Uterus (tissue), 2 donors: ENCODE measurements around the gene CCAR1.
"Not testable (repeated sequence)": the region's sequence is repeated elsewhere in the genome, so short reads cannot be mapped to it uniquely, and the experiment has no call there.

Experiments
- CTCF ChIP-seq, 4 experiments: fragments of 200-600 bp in 2 of 4; fragments of 450-650 bp in 2 of 4; sonication (generic) in 2 of 4; IDR thresholded peaks; one replicate each; pipeline ENCODE4 v1.5.1; 2016 to 2019; ENCODE audit warnings: antibody characterized with exemption in 4 of 4, mild to moderate bottlenecking in 2 of 4, moderate library complexity in 1 of 4
- POLR2A ChIP-seq, 2 donors: fragments of 450-650 bp; IDR thresholded peaks; one replicate each; pipeline ENCODE4 v1.6.1; 2016; ENCODE audit warnings: antibody characterized with exemption in 2 of 2, mild to moderate bottlenecking in 1 of 2, moderate library complexity in 1 of 2

GRCh38 chr10:68840650-68841049 is 119.6 kb downstream of the CCAR1 start:
- TF ChIP-seq POLR2A, CTCF (IDR thresholded peaks at IDR 0.05): not testable (repeated sequence)
